Loucy (cell line): ENCODE data around the gene FSTL4.

Experiments
- H2AFZ ChIP-seq: fragments of 200-600 bp; sonication (generic); 2 replicates; pipeline ENCODE4 v1.6.0; 2016; ENCODE audit warnings: antibody characterized with exemption, mild to moderate bottlenecking, low read length, moderate library complexity
- H3F3A ChIP-seq: fragments of 200-600 bp; 2 replicates; pipeline ENCODE4 v1.6.0; 2016; ENCODE audit warnings: antibody characterized with exemption, low read depth, mild to moderate bottlenecking
- H3K27me3 ChIP-seq: fragments of 200-600 bp; sonication (generic); 2 replicates; pipeline ENCODE4 v1.6.1; 2014; ENCODE audit warnings: low read length, mild to moderate bottlenecking; ENCODE audit not compliant: insufficient read depth, poor library complexity, severe bottlenecking
- H3K36me3 ChIP-seq: fragments of 200-600 bp; sonication (generic); 2 replicates; pipeline ENCODE4 v1.6.1; 2016; ENCODE audit warnings: low read length; ENCODE audit not compliant: insufficient read depth
- H3K4me1 ChIP-seq: fragments of 200-600 bp; sonication (generic); 2 replicates; pipeline ENCODE4 v1.5.1; 2014; ENCODE audit warnings: low read length, mild to moderate bottlenecking; ENCODE audit not compliant: insufficient read depth, poor library complexity, severe bottlenecking
- H3K4me2 ChIP-seq: fragments of 200-600 bp; sonication (generic); 2 replicates; pipeline ENCODE4 v1.6.0; 2014; ENCODE audit warnings: antibody characterized with exemption, low read length, low read depth, mild to moderate bottlenecking; ENCODE audit not compliant: poor library complexity, severe bottlenecking
- H3K4me3 ChIP-seq: fragments of 200-600 bp; sonication (generic); 2 replicates; pipeline ENCODE4 v1.5.1; 2014; ENCODE audit warnings: low read length, mild to moderate bottlenecking, mixed read lengths; ENCODE audit not compliant: poor library complexity, severe bottlenecking
- H3K79me2 ChIP-seq: fragments of 200-600 bp; sonication (generic); 2 replicates; pipeline ENCODE4 v1.6.1; 2014; ENCODE audit warnings: low read length; ENCODE audit not compliant: insufficient read depth
- H3K9ac ChIP-seq: fragments of 200-600 bp; sonication (generic); 2 replicates; pipeline ENCODE4 v1.6.0; 2014; ENCODE audit warnings: mild to moderate bottlenecking, low read depth, low read length, moderate library complexity; ENCODE audit not compliant: poor library complexity, severe bottlenecking
- H3K9me2 ChIP-seq: fragments of 200-600 bp; sonication (generic); replicated peaks from 2 replicates; pipeline ENCODE4 v1.6.1; 2016; ENCODE audit warnings: low read depth, low read length, mixed read lengths
- H3K9me3 ChIP-seq: fragments of 200-600 bp; sonication (generic); 2 replicates; pipeline ENCODE4 v1.6.1; 2014; ENCODE audit warnings: mild to moderate bottlenecking, antibody characterized with exemption, low read length, low read depth; ENCODE audit not compliant: insufficient read depth
- H4K20me1 ChIP-seq: fragments of 200-600 bp; sonication (generic); 2 replicates; pipeline ENCODE4 v1.6.0; 2014; ENCODE audit warnings: antibody characterized with exemption, low read length, mild to moderate bottlenecking; ENCODE audit not compliant: insufficient read depth, poor library complexity, severe bottlenecking
- EZH2phosphoT487 ChIP-seq: fragments of 200-600 bp; IDR thresholded peaks from 2 replicates; pipeline ENCODE4 v1.6.1; 2018; ENCODE audit warnings: antibody characterized with exemption, mild to moderate bottlenecking, moderate library complexity, borderline replicate concordance
- TF ChIP-seq, protein P1 (sequence below): fragments of 200-600 bp; sonication (generic); conservative IDR thresholded peaks from 2 replicates; pipeline ENCODE4 v1.5.1; 2014; ENCODE audit warnings: mild to moderate bottlenecking, antibody characterized with exemption, low read length

The FSTL4 gene

GRCh38 chr5:133638436-133638835 is 26.1 kb upstream of the FSTL4 start:
- TF ChIP-seq, protein P1, sequence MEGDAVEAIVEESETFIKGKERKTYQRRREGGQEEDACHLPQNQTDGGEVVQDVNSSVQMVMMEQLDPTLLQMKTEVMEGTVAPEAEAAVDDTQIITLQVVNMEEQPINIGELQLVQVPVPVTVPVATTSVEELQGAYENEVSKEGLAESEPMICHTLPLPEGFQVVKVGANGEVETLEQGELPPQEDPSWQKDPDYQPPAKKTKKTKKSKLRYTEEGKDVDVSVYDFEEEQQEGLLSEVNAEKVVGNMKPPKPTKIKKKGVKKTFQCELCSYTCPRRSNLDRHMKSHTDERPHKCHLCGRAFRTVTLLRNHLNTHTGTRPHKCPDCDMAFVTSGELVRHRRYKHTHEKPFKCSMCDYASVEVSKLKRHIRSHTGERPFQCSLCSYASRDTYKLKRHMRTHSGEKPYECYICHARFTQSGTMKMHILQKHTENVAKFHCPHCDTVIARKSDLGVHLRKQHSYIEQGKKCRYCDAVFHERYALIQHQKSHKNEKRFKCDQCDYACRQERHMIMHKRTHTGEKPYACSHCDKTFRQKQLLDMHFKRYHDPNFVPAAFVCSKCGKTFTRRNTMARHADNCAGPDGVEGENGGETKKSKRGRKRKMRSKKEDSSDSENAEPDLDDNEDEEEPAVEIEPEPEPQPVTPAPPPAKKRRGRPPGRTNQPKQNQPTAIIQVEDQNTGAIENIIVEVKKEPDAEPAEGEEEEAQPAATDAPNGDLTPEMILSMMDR: no peak
- no peak for TF ChIP-seq EZH2phosphoT487
- no peak overlapping the region for H3K9ac ChIP-seq
- no peaks in the 10 kb centered on the region for H3K4me1 ChIP-seq
- H3K27me3 ChIP-seq: no peaks in the 10 kb centered on the region
- H2AFZ ChIP-seq: no peak overlapping the region
- H3K9me3 ChIP-seq: no peaks in the 10 kb centered on the region
- H3K4me3 ChIP-seq: no peak overlapping the region
- H3F3A ChIP-seq: no peaks in the 10 kb centered on the region
- H3K4me2 ChIP-seq: no peak overlapping the region
- no peaks in the 10 kb centered on the region for H4K20me1 ChIP-seq
- no peaks in the 10 kb centered on the region for H3K36me3 ChIP-seq
- no peaks in the 10 kb centered on the region for H3K9me2 ChIP-seq
- H3K79me2 ChIP-seq: no peaks in the 10 kb centered on the region

- Histone ChIP-seq H3K79me2 (no peaks in the 10 kb centered on the region), H3K4me3 (no peak overlapping the region), H3K4me2 (no peak overlapping the region), H3K4me1 (no peaks in the 10 kb centered on the region), H3K9me2 (no peaks in the 10 kb centered on the region), H3K9me3 (no peaks in the 10 kb centered on the region), H3K36me3 (no peaks in the 10 kb centered on the region), H3F3A (no peaks in the 10 kb centered on the region), H3K9ac (no peak overlapping the region), H3K27me3 (no peaks in the 10 kb centered on the region), H2AFZ (no peak overlapping the region), H4K20me1 (no peaks in the 10 kb centered on the region)
- TF ChIP-seq EZH2phosphoT487: no peak
- TF ChIP-seq, protein P1: no peak
Measured at GRCh38 chr5:133637206-133637605, 24.9 kb upstream of the FSTL4 start.

DNA sequence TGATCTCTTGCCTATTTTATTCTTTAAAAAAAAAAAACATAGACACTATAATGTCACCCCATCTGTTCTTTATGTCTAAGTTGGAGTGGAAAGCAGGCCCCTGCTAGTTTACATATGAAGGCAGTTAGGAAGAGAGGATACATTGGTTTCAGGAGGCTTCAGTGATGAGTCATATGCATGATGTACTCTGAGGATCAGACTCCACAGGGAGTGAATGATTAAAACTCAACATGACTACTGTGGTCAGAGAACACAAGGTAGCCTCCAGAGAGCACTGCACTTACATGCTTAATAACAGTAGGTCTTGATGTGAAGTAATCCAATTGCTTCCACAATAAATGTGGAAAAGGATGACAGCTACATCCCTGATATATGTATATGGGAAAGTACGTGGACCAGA is 22.7 kb upstream of the FSTL4 start:
- no peaks in the 10 kb centered on the region for H4K20me1 ChIP-seq
- no peak overlapping the region for H2AFZ ChIP-seq
- no peaks in the 10 kb centered on the region for H3K9me3 ChIP-seq
- no peak overlapping the region for H3K4me3 ChIP-seq
- no peaks in the 10 kb centered on the region for H3F3A ChIP-seq
- no peak overlapping the region for H3K9ac ChIP-seq
- TF ChIP-seq EZH2phosphoT487: no peak
- TF ChIP-seq, protein P1: no peak
- no peaks in the 10 kb centered on the region for H3K27me3 ChIP-seq
- no peak overlapping the region for H3K4me2 ChIP-seq
- no peaks in the 10 kb centered on the region for H3K36me3 ChIP-seq
- no peaks in the 10 kb centered on the region for H3K79me2 ChIP-seq
- H3K9me2 ChIP-seq: no peaks in the 10 kb centered on the region
- H3K4me1 ChIP-seq: no peaks in the 10 kb centered on the region
